ENCODE measurements around the gene YTHDF1.

The YTHDF1 gene

GRCh38 chr20:63177785-63178445, 38.0 kb downstream of the YTHDF1 start:
- DNase-seq (ENCODE audit: low read depth): no peak
- no peak overlapping the region for H3K4me3 ChIP-seq (ENCODE audit: low read depth, low read length)
- TF ChIP-seq POLR2A (IDR thresholded peaks at IDR 0.05; ENCODE audit: extremely low read depth, insufficient read length) (no peak), MAX (IDR thresholded peaks at IDR 0.05; ENCODE audit: low read depth, low read length) (no peak), MYC (IDR thresholded peaks at IDR 0.05; ENCODE audit: low read depth, low read length) (no peak), CTCF (IDR thresholded peaks at IDR 0.05; ENCODE audit: low read depth, low read length) (no peak)

GRCh38 chr20:63177134-63177784, 38.7 kb downstream of the YTHDF1 start:
- no peak overlapping the region for H3K4me3 ChIP-seq (ENCODE audit: low read depth, low read length)
- no peak for TF ChIP-seq CTCF (IDR thresholded peaks at IDR 0.05; ENCODE audit: low read depth, low read length)
- no peak for TF ChIP-seq POLR2A (IDR thresholded peaks at IDR 0.05; ENCODE audit: extremely low read depth, insufficient read length)
- TF ChIP-seq MYC (IDR thresholded peaks at IDR 0.05; ENCODE audit: low read depth, low read length): no peak
- TF ChIP-seq MAX (IDR thresholded peaks at IDR 0.05; ENCODE audit: low read depth, low read length): no peak
- no peak for DNase-seq (ENCODE audit: low read depth)

- TF ChIP-seq POLR2A (IDR thresholded peaks at IDR 0.05; ENCODE audit: extremely low read depth, insufficient read length) (no peak), MAX (IDR thresholded peaks at IDR 0.05; ENCODE audit: low read depth, low read length) (no peak), CTCF (IDR thresholded peaks at IDR 0.05; ENCODE audit: low read depth, low read length) (no peak), MYC (IDR thresholded peaks at IDR 0.05; ENCODE audit: low read depth, low read length) (no peak)
- H3K4me3 ChIP-seq (ENCODE audit: low read depth, low read length): no peak overlapping the region
- no peak for DNase-seq (ENCODE audit: low read depth)
These were observed 39.4 kb downstream of the YTHDF1 start for GRCh38 chr20:63176427-63177133.

- H3K4me3 ChIP-seq (ENCODE audit: low read depth, low read length): no peak overlapping the region
- TF ChIP-seq CTCF (IDR thresholded peaks at IDR 0.05; ENCODE audit: low read depth, low read length): no peak
- TF ChIP-seq POLR2A (IDR thresholded peaks at IDR 0.05; ENCODE audit: extremely low read depth, insufficient read length): no peak
- TF ChIP-seq MYC (IDR thresholded peaks at IDR 0.05; ENCODE audit: low read depth, low read length): no peak
- no peak for TF ChIP-seq MAX (IDR thresholded peaks at IDR 0.05; ENCODE audit: low read depth, low read length)
- peak; percentile 43 for DNase-seq (ENCODE audit: low read depth)
These were observed 39.9 kb downstream of the YTHDF1 start for GRCh38 chr20:63176034-63176426.

GRCh38 chr20:63175038-63175895, 40.7 kb downstream of the YTHDF1 start:
- no peak overlapping the region for H3K4me3 ChIP-seq (ENCODE audit: low read depth, low read length)
- no peak for TF ChIP-seq MAX (IDR thresholded peaks at IDR 0.05; ENCODE audit: low read depth, low read length)
- no peak for TF ChIP-seq MYC (IDR thresholded peaks at IDR 0.05; ENCODE audit: low read depth, low read length)
- TF ChIP-seq CTCF (IDR thresholded peaks at IDR 0.05; ENCODE audit: low read depth, low read length): no peak
- TF ChIP-seq POLR2A (IDR thresholded peaks at IDR 0.05; ENCODE audit: extremely low read depth, insufficient read length): no peak
- no peak for DNase-seq (ENCODE audit: low read depth)

Data from NB4 (cell line).